HG03460 (cell line): ENCODE measurements around the gene GTF2H3.
"Not testable (repeated sequence)": the region's sequence is repeated elsewhere in the genome, so short reads cannot be mapped to it uniquely, and the experiment has no call there.

Source experiments
- ATAC-seq: cut with Tn5 transposase; IDR thresholded peaks from one replicate; pipeline ENCODE4 v1.9.1; 2021; ENCODE audit not compliant: unreplicated experiment

GTF2H3 gene

GRCh38 chr12:123633379-123634141 lies at the start of gene GTF2H3, which contains the start of gene EIF2B1:
Gene GTF2H3, plus strand, starts transcription at chr12:123633829. Its CDS starts 31 bp downstream, at chr12:123633860.
Gene EIF2B1, minus strand, starts transcription at chr12:123633686. Its CDS starts 129 bp downstream, at chr12:123633557.
- ATAC-seq, result peak; percentile 94

- ATAC-seq, result no peak
Measured at GRCh38 chr12:123591702-123592481, 41.7 kb upstream of the GTF2H3 start.

GRCh38 chr12:123595729-123596128 lies 37.9 kb upstream of the GTF2H3 start:
- no peak for ATAC-seq

DNA sequence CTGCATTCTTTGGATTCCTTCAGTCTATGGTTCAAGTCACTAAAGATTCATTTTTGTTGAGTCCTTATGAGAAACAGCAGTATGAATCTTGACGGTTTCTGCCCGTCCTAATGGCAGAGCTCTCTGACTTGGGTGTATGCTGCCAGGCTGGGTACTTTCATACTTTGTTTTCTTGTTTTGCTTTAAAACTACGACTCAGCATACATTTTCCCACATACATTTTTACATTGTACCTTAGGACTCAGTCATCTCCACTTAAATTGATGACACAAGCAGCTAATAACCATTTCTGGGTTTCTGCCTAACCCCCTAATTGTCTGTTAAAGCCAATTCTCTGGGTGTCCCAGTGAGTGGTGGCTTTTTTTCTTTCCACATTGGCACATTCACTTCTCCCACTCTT lies 36.5 kb upstream of the GTF2H3 start:
- no peak for ATAC-seq

- ATAC-seq, result no peak
Measured at GRCh38 chr12:123598522-123598921, 35.1 kb upstream of the GTF2H3 start.

DNA sequence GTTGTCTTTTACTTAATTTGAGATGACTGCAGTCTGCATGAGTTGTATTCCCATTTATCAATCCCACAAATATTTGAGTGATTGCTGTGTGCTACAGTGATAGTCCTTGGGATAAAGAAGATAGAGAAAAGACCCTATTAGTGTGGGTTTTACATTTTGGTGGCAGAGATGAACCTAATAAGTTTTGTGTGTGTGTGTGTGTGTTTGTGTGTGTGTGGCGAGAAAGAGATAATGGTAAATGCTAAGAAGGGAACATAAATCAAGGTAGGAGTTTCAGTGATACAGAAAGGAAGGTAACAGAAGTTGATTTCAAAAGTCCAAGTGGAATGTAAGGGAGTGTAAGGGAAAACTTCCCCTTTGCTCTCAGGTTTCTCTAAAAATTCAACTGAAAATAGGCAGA lies 34.3 kb upstream of the GTF2H3 start:
- no peak for ATAC-seq

GRCh38 chr12:123599721-123600120 lies 33.9 kb upstream of the GTF2H3 start:
- no peak for ATAC-seq

- ATAC-seq, result peak; percentile 87
Measured at GRCh38 chr12:123601602-123602489, 31.8 kb upstream of the GTF2H3 start, which contains the start of gene DDX55. Gene DDX55, plus strand, starts transcription at chr12:123602099. Its CDS starts 50 bp downstream, at chr12:123602149.

DNA sequence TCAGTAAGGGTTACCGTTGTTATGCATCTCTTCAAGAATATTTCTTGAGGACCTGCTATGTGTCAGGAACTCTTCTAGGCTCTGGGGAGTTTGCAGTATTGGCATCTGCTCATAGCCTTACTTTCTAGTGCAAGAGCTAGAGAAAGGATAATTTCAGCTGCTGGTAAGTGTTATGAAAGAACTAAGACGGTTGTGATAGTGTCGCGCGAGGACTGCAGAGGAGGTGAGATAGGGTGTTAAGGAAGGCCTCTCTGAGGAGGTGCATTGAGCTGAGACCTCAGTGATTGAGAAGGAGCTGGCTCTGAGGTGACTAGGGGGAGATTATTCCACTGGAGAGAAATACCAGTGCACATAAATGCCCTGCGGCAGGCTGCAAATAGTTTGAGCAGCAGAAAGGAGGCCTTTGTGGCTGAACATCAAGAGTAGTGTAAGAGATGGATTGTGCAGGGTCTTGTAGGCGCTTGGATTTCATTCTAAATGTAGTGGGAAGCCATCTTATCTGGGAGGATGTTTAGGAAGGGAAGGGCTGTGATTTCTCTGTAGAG lies 30.9 kb upstream of the GTF2H3 start:
- no peak for ATAC-seq

DNA sequence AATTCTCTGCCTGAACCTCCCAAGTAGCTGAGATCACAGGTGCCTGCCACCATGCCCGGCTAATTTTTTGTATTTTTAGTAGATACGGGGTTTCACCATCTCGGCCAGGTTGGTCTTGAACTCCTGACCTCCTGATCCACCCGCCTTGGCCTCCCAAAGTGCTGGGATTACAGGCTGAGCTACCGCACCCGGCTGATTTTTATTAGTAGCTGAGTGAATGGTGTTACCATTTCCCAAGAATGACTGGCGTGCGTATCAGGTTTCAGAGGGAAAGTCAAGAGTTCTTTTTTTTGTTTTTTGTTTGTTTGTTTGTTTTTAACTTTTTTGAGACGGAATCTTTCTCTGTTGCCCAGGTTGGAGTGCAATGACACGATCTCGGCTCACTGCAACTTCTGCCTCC lies 30.1 kb upstream of the GTF2H3 start:
- ATAC-seq, result not testable (repeated sequence)

GRCh38 chr12:123607756-123608155 lies 25.9 kb upstream of the GTF2H3 start:
- ATAC-seq, result no peak

GRCh38 chr12:123608182-123608581 lies 25.4 kb upstream of the GTF2H3 start:
- ATAC-seq, result no peak

GRCh38 chr12:123614110-123614509 lies 19.5 kb upstream of the GTF2H3 start:
- ATAC-seq, result no peak

GRCh38 chr12:123614531-123614930 lies 19.1 kb upstream of the GTF2H3 start:
- no peak for ATAC-seq

- no peak for ATAC-seq
Measured at GRCh38 chr12:123617144-123617543, 16.5 kb upstream of the GTF2H3 start.

DNA sequence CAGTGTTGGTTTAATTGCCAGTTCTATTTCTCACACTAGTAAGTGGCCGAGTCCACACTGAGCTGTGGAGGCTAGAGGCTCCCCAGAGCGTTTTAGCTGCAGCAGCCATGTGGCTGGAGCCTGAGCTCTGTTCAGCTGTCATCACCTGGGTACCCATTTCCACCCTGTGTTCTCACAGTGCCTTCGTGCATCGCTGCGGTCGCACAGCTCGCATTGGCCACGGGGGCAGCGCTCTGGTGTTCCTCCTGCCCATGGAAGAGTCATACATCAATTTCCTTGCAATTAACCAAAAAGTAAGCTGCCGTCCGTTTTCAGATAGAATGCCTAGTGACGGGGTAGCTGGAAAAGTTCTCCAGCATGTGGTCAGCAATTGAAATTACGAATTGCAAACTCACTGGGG lies 16.0 kb upstream of the GTF2H3 start:
- ATAC-seq, result no peak

GRCh38 chr12:123621101-123621500 lies 12.5 kb upstream of the GTF2H3 start:
- no peak for ATAC-seq

DNA sequence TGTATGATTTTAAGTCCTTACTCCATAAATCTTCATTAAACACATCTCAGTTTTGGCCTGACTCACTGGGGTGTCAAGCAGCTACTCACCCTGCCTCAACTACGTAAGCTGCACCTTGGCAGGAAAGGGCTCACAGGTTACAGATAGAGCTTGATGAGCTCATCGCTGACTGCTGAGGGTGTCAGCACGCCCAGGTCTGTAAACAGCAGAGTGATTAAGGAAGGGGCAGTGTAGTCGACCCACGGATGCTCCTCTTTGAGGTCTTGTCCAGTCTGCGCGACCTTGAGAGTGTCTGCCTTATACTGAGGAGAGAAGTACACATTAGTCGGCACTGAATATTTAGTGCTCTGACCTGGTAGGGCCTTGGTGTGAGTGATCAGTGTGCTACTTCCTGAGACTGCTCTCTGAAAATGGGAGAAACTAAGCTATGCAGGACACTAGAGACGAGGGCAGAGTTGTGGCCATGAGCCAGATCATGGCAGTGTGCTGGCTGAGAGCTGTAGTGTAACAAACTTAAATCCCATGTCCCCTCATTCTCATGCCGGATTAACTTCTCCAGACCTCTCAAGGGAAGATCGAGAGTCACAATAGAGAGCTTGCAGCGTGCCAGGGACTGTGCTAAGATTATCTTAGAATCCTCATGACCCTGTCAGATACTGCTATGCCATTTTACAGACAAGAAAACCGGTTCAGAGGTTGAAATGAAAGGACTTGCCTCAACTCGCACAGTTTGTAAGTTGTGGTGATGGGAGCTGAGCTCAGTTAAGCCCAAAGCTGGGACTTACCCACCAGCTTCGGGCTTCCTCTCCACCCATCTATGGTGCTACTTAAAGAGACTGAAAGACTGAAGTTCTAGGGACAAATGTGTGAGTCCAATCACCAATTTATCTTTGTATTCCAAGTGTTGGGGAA lies 11.8 kb upstream of the GTF2H3 start:
- ATAC-seq, result no peak

DNA sequence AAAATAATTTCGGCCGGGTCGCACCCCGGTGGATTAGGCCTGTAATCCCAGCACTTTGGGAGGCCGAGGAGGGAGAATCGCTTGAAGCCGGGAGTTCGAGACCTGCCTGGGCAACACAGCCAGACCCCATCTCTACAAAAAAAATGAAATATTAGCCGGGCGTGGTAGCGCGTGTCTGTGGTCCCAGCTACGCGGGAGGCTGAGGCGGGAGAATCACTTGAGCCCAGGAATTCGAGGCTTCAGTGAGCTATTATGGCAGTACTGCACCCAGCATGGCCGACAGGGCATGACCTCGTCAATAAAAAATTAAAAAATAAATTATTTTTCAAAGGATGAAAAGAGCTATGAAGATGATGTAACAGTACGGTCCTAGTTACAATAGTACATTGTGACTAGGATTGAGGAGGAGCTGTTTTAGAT lies 523 bp downstream of the GTF2H3 start:
- ATAC-seq, result no peak

DNA sequence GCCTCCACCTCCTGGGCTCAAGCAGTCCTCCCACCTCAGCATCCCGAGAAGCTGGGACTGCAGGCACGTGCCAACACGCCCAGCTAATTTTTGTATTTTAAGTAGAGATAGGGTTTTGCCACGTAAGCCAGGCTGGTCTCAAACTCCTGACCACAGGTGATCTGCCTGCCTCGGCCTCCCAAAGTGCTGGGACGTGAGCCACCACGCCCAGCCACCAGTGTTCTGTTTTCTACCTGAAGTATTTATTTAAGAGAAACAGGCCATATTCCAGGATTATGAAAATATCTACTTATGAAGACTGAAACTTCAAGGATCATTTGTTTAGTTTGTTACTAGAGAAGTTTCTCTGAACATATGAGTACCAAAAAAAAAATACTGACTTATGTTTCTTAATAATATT lies 10.3 kb downstream of the GTF2H3 start:
- ATAC-seq, result no peak
